Right ventricle myocardium superior (tissue), 1 donor: Measurements from ENCODE around the gene FASLG. TPM values are rescaled to one million over a fixed set of nuclear protein-coding genes. Genes with fewer than 3 reads are reported as not detected.
"Not testable (repeated sequence)": the region's sequence is repeated elsewhere in the genome, so short reads cannot be mapped to it uniquely, and the experiment has no call there.

ENCODE experiments used
- ATAC-seq: fragments of 200-7000 bp; cut with Tn5 transposase; one replicate; pipeline ENCODE4 v1.9.1; 2020; ENCODE audit warnings: mild to moderate bottlenecking; ENCODE audit not compliant: poor library complexity
- DNase-seq: peaks from one replicate; pipeline ENCODE4 v3.0.0-alpha.2; 2020
- intact Hi-C: fragments of 100-400 bp; cut with DNase I; formaldehyde crosslinking; loops from one replicate; pipeline ENCODE4 v1.11.2; 2022
- total RNA-seq: library from RNA; stranded (reverse); fragmentation: NEBNext Ultra II Directional; extraction: Animal tissue kit (Norgen Biotek cat#: 25700); gene quantifications from one replicate; pipeline ENCODE4 v1.2.1, GENCODE V29; 2021
- donor health status: DM: no; HTN: yes; CAD: no; lungs with severe emphysema.

Gene FASLG
- total RNA-seq, 1 donor from 2014 or later = not detected

DNA sequence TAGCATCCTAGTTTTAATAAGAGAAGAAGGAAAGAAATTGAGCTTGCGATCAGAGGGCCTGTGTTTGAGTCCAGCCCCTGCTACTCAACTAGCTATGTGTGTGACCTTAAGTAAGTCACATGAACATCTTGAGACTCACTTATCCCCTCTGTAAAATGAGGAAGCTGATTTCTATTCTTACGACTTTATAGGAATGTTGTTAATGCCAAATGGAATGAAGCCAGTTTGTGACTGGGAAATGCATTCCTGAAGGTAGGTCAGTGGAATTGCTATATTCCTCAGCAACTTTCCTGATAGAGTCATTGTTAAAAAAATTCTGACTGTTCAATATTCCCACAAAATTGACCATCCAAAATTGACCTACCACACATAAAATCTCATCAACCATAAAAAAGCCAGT, 14.9 kb downstream of the FASLG start:
- DNase-seq (no peak), ATAC-seq (no peak)
- intact Hi-C loops = no loop called here

DNA sequence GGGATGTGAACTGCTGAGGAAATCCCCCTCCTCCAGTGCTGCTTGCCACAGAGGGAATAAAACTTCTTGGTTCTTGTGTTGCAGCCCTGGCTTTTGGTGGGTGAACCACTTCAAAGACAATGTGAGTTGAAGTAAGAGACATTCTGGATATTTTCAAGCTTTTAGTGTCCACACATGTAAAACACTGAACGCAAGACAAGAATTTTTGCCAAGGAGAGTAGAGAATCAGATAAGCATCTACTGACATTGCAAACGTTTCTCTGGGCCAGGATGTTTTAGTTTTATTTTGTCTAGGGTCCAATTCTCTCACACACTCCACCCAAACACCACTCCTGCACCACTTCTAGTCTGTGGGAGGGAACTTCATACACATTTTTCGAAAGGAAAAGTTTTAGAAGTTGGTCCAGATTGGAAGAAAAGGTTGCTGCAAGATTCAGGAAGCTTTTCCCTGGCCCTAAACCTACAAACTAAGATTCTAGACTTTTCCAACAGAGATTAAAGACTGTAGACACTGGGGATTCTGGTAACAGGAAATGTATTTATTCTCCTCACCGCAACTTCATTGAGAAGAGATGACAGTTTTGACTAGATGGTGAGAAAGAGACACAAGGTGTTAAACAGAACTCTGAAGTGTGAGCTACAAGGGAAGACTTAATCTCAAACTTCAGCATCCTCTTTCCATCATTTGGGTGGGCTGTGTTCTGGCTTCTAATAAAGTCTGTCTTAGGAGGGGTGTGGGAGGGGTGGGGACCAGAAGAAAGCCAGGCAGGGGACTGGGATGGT, 16.1 kb downstream of the FASLG start:
- no peak for DNase-seq
- intact Hi-C loops = no loop called here
- ATAC-seq = no peak

DNA sequence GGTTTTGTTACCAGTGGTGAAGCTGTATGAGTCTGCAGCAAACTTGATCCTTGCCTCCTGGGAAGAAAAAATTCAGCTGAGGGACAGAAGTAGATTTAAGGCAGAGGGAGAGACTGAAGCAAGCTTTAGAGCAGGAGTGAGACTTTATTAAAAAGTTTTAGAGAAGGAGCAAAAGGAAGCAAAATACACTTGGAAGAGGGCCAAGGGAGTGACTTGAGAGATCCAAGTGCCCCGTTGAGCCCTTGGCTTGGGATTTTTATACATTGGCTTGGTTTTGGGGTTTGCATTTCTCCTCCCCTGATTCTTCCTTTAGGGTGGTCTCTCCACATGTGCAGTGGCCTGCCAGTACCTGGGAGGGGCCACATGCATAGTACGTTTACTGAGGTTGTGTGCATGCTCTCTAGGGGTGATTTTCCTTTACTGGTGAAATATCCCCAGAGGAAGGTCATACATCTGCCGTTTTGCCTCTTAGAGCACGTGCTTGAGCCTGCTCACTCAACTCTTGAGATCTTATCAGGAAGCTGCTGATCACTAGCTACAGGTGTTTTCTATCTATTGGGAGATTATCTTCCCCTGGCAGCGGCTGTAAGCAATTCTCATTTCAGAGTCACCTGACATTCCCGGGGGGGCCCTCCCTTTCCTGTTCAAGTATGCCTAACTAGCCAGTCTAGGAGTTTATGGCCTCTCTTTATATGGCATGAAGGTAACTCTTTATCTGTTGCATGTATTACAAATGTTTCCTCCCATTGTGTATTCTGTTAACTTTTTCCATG, 20.3 kb downstream of the FASLG start:
- intact Hi-C loops = no loop called here
- DNase-seq = no peak
- ATAC-seq = no peak

DNA sequence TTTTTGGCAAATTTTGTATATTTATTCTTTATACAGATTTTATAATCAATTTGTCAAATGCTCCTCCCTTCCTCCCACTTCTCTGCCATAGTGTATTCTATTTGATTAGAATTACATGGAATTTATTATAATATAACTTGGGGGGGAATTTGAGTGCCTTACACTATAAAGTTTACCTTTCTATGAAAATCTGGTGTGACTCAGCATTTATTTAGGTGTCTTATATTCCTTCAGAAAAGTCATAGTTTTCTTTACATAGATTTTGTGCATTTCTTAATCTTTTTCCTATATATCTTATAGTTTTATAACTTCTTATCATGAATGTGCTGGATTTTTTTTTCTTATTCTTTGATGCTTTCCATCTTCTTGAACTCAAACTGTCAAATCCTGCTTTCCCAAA, 21.3 kb downstream of the FASLG start:
- ATAC-seq = no peak
- intact Hi-C loops = no loop called here

DNA sequence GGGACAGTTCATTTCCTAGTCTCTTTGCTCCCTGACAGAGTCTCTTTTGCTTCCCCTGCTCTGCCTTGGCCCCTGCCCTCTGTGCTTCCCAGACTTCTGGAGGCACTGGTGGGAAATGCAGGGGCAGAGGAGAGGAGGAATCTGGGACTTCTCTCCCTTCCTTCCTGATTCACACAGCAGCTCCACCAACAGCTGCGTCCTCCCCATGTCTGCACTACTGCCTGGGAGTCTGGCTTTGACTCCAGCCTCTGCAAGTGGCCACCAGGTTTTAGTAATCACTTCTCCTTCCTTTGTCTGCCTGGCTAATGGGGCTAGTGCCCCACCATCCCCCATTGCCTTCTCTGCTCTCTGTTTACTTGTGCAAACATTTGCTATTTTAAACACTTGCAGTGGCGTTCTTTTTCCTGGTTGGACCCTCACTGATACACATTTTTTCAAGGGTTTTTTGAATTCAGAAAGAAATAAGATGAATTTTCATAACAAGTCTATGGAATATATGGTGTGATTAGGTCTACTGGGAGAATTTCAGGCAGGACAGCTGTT, 21.9 kb downstream of the FASLG start:
- DNase-seq = no peak
- ATAC-seq = no peak
- intact Hi-C loops = no loop called here

More for the DNA sequence above, 21.3 kb downstream of the FASLG start:
- no peak for DNase-seq

DNA sequence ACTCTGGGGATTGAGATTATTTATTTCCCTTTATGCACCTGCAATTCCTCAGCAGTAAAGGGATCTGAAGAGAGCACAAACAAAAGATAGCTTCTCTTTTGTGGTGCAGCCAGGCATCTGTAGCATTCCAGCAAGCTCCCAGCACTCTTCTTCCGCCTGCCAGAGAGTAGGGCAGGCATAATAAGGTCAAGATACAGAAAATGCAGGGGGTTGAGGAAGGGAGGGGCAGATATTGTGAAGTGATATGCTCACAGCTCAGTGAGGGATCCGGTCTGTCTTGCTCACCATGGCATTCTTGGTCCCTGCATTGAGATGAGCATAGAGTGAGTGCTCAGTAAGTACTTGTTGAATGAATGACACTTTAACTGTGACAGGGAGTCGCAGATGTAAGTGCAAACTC, 23.9 kb downstream of the FASLG start:
- intact Hi-C loops = no loop called here
- DNase-seq = no peak
- ATAC-seq = peak; percentile 31

DNA sequence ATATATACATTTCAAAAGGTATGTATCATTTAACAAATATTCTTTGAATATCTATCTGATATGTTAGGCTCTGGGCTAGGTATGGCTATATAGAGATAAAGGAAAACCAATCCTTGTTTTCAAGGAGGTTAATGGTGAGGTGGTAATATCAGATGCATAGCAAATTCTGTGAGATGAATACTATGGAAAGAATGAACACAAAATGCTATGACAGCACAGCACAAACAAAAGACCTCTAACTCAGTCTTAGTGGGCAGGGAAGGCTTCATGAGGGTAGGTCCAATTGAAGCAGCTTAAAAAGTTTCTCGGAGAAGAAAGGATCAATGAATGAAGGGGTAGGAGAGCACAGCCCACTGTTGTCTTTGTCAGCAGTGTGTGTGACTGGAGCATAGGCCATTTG, 27.2 kb downstream of the FASLG start:
- intact Hi-C loops = no loop called here
- ATAC-seq (no peak), DNase-seq (no peak)

DNA sequence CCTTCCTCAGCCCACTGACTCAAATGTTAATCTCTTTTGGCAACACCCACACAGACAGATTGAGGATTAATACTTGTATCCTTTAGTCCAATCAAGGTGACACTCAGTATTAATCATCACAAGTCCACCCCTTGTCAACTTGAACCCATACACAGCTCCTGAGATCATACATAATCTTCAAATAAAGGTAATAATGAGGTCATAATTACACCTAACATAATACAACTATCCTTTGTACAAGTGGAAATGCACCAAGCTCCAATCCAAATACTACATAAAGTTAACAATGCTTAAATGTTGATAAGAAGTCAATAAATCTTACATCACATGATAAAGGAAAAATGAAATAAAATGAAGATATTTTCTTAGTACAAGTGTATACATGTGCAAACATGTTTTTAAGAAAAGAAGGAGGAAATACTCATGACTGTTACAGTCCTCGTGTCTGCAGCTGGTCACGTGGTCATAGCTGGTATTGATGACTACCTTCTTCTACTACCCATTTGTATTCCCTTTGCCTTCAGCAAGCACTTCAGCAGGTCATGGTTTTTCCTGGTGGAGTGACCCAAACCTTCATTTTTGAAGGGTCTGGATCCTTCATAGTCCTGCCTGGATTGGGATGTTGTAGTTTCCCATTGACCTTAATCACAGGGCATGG, 29.7 kb downstream of the FASLG start:
- intact Hi-C loops = not testable (repeated sequence)

DNA sequence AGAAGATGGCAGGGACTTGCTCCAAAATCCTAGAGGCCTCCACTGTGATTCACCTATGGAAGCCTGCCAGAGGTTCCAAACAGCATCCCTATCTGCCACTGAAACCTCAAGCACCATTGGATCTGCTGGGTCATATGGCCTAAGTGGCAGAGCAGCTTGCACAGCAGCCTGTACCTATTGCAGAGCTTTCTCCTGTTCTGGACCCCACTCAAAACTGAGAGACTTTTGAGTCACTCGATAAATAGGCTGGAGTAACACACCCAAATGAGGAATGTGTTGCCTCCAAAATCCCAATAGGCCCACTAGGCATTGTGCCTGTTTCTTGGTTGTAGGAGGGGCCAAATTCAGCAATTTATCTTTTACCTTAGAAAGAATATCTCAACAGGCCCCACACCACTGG, 32.0 kb downstream of the FASLG start:
- intact Hi-C loops, DNase-seq, ATAC-seq: not testable (repeated sequence)

More for the DNA sequence above, 29.7 kb downstream of the FASLG start:
- DNase-seq, ATAC-seq: not testable (repeated sequence)

DNA sequence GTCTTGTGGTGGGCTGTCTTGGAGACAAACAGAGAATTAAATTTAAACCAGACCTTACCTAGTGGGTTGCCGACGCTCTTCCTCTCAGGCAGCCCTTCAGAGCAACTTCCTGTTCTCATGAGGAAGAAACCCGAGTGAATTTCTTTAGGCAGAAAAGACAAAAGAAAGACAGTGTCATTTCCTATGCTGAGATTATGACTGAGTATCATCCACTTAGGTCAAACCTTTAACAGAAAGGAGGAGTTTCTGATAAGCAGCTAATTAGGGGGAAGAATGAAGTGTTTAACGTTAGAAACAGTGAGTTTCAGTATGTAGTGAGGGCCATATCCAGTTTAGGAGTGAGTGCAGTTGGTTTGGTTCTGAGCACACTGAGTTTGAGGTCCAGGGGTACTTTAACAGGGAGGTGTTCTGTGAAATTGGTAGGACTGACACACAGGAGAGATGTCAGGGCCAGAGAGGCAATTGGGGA, 38.7 kb downstream of the FASLG start:
- DNase-seq (no peak), ATAC-seq (no peak)
- intact Hi-C loops = no loop called here

DNA sequence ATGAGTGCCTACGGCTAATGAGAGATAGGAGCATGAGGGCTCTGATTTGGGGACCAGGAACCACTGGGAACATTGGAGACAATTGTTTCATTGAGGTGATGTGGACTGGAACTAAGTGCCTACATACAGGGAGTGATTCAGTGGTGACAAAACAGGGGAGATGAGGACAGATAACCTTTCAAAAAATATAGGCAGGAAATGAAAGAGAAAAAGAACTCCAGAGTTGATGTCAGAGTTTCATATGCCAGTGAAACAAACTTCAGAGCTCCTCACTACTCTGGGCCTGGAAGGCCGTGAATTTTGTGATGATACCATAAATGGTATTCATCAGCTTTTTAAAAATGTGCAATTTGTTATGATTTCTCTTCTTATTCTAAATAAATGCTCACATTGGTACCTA, 39.3 kb downstream of the FASLG start:
- DNase-seq (no peak), ATAC-seq (no peak)
- intact Hi-C loops = no loop called here

DNA sequence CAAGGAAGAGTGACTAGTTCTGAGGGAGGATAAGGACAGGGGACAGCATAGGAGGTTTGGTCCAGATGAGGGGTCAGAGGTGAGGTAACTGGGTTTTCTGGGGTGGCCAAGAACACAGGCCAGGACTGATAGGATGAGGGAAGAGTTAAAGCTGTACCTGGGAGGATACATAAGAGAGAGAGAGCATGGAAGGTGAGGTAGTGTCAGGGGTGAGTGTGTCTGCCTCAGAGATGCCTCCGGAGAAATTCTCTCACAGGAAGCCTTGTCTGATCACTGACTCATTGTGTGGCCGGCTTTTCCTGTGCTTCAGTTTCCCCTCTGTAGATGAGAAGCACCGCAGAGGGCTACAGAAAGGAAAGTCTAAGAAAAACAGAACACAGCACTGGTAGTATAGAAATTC, 40.2 kb downstream of the FASLG start:
- ATAC-seq (peak; percentile 30), DNase-seq (no peak)
- intact Hi-C loops = no loop called here

DNA sequence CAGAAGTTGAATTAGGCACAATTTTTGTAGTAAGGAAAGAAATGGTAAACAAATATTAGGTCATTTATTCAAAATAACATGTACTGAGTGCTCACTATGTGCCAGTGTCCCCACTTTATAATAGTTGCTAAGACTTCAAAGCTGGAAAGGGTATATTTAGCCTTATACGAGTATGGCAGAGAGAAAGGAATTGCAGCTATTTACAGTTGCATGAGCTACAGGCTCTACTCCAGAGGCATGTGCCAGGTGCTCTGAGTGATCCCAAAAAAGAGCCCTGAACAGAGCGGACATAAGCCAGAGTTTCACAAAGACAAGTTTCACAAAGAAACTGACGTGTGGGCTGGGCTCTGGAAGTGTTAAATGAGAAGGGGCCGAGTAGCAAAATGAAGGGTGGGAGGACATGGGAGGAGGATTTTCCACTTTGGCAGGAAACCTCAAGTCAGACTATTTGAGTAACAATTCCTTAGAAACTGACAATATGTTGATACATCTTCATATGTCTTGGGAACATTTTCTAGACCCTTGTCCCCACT, 40.9 kb downstream of the FASLG start:
- DNase-seq = no peak
- intact Hi-C loops = no loop called here
- peak; percentile 94 for ATAC-seq

DNA sequence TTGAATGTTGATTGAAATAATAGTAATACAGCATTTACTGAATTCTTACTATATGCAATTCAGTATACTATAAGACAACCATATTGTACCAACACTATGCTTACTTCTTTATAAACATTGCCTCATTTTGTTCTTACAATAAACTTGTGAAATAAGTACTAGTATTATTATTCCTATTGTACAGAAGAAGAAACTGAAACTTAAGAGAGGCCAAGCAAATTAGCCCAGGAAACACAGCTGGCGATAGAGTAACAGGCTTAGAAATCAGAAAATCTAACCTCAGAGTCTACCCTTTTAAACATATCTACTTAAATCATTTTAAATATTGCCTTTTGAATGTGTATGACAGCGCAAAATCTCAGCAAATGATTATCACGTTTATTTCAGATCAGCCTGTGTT, 41.7 kb downstream of the FASLG start:
- no peak for ATAC-seq
- intact Hi-C loops = no loop called here
- DNase-seq = no peak

DNA sequence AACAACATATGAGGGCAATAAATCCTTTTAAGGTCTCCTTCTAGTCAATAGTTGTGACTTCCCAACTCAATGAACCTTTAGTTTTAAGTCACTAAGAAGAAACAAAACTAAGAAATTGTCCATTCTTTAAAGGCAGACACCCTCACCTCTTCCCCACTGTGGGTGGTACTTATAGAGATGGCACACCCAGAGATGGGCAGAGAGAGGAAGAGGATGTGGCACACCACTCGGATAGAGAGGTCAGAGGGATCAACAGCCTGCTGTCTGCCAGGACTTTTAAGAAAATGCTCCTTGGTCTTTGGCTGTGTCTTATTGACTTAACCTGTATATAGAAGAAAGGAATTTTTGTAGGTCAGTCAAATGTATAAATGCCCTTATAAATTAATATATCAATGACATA, 45.1 kb downstream of the FASLG start:
- ATAC-seq = no peak
- DNase-seq = no peak
- intact Hi-C loops = no loop called here

DNA sequence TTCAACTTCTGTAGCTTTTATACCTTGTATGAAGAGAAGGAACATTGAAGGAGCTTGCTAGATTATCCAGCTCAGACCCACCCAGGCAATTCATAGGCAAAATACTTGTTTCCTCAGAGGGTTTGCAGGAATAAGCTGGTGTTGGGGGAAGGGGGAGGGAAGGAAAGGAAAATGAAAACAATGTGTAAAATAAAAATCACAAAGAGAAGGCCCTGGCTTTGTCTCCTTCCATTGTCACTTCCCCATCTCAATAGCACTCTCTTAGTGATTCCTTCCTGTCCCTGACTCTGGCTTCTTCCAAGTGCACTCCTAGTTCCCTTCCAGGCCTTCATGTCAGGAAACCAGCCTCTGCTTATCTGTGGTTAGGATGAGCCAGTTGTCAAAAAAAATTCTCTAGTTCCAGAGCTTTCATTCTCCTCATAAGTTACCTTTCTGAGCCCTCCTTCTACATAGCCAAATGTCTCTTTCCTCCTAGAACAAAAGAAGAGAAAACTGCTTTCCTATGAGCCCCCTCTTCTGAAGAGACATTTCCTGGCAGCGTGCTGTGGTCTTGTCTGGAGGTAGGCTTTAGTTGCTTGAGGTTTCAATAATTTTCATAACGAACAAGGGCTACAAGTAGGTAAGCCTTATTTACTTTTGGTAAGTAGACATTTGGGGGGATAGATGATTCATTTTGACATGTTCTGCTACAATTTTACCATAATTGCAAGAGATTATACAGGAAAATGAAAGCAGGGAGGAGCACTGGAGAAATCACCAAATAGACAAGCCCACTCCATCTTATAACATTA, 45.7 kb downstream of the FASLG start:
- DNase-seq (no peak), ATAC-seq (no peak)
- intact Hi-C loops = no loop called here

DNA sequence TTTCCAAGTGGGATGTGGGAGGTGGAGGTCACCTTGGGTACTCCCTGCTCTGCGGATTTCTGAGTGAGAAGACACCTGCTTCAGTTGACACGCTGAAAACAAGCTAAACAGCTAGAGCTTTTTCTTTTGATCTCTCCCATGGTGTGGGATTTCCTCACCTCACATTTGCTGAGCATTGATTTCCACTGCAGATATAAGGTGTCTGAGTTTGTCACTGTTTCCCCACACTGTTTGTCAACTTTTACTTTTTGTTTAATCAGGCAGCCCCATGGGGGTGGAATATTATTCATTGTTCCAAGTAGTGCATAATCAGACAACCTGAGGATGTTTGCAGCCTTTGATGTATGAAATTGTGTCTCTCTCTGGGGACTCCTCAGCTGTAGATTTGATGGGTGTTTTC, 49.5 kb downstream of the FASLG start:
- DNase-seq (no peak), ATAC-seq (no peak)
- intact Hi-C loops = no loop called here

DNA sequence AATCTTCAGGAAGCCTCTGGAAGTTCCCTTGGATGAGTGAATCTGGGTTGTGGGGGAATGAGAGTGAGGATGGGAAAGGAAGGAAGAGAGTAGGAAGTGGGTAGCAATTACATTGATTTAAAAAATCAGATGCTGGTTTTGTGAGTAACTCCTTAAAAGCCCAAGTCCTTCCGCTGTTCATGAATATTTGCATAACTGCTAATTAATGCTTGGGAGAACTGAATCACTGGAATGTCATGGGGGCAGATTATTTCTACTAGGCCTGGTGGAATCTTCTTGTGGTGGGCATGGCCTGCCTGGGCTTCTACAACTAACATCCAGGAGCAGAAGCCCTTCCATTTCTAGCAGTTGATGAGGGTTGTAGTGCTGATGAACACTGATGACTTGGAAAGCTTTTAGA, 52.7 kb downstream of the FASLG start:
- intact Hi-C loops = no loop called here
- no peak for ATAC-seq

More for the DNA sequence above, 52.7 kb downstream of the FASLG start:
- DNase-seq = no peak
